CD4-positive, CD25-positive, alpha-beta regulatory T cell (primary cell): ENCODE data around the gene MATN4. TPM values are rescaled to one million over a fixed set of nuclear protein-coding genes. Genes with fewer than 3 reads are reported as not detected.

ENCODE experiments used
- ATAC-seq, 2 donors: fragments of 150-1000 bp; cut with Tn5 transposase; one replicate each; pipeline ENCODE4 v1.10.0; 2021; ENCODE audit warnings: low read depth in 2 of 2, moderate number of reproducible peaks in 2 of 2, moderate library complexity in 1 of 2
- DNase-seq, 3 donors: peaks; one replicate each; pipeline versions ENCODE4 v3.0.0 to v3.0.0-alpha.2; 2012 to 2022; ENCODE audit warnings: mixed read lengths in 1 of 3
- H3K27ac ChIP-seq: one replicate; pipeline ENCODE4 v1.7.0; 2013; ENCODE audit warnings: mild to moderate bottlenecking, low read length; ENCODE audit not compliant: insufficient read depth, poor library complexity, severe bottlenecking
- H3K27me3 ChIP-seq: one replicate; pipeline ENCODE4 v1.7.0; 2013; ENCODE audit warnings: low read length; ENCODE audit not compliant: control insufficient read depth, insufficient read depth
- H3K36me3 ChIP-seq: one replicate; pipeline ENCODE4 v1.7.0; 2013; ENCODE audit warnings: mild to moderate bottlenecking, low read length, moderate library complexity; ENCODE audit not compliant: control insufficient read depth, insufficient read depth
- H3K4me1 ChIP-seq: 2 replicates; pipeline ENCODE4 v1.7.0; 2013; ENCODE audit warnings: mild to moderate bottlenecking, low read length; ENCODE audit not compliant: insufficient read depth, control insufficient read depth, poor library complexity, severe bottlenecking
- H3K4me3 ChIP-seq: one replicate; pipeline ENCODE4 v1.7.0; 2013; ENCODE audit warnings: low read depth, mild to moderate bottlenecking, low read length, moderate library complexity
- H3K9me3 ChIP-seq, 2 experiments: 1 replicate in 1 of 2; 2 replicates in 1 of 2; pipeline ENCODE4 v1.7.0; 2013; ENCODE audit warnings: low read length in 2 of 2, mild to moderate bottlenecking in 1 of 2, moderate library complexity in 1 of 2; ENCODE audit not compliant: control insufficient read depth in 2 of 2
- H3K27ac Mint-ChIP-seq, 3 donors: one replicate each; pipeline ENCODE4 v1.8.0; 2020 to 2022; ENCODE audit warnings: mild to moderate bottlenecking in 3 of 3, mixed read lengths in 3 of 3, moderate library complexity in 2 of 3
- H3K27me3 Mint-ChIP-seq: one replicate; pipeline ENCODE4 v1.8.0; 2022; ENCODE audit warnings: mild to moderate bottlenecking, mixed read lengths
- H3K36me3 Mint-ChIP-seq: one replicate; pipeline ENCODE4 v1.8.0; 2020; ENCODE audit warnings: mixed read lengths
- H3K4me1 Mint-ChIP-seq, 4 donors: one replicate each; pipeline ENCODE4 v1.8.0; 2020 to 2022; ENCODE audit warnings: mixed read lengths in 4 of 4, mild to moderate bottlenecking in 1 of 4
- H3K4me3 Mint-ChIP-seq, 4 donors: one replicate each; pipeline ENCODE4 v1.8.0; 2020 to 2022; ENCODE audit warnings: mild to moderate bottlenecking in 4 of 4, mixed read lengths in 4 of 4, moderate library complexity in 3 of 4
- H3K9me3 Mint-ChIP-seq, 7 donors: one replicate each; pipeline ENCODE4 v1.8.0; 2020 to 2022; ENCODE audit warnings: mixed read lengths in 7 of 7, mild to moderate bottlenecking in 3 of 7, moderate library complexity in 2 of 7
- polyA plus RNA-seq, 4 donors: library from polyadenylated mRNA; unstranded; fragments of 300-500 nt; fragmentation: Illumina TruSeq; gene quantifications; one replicate each; pipeline ENCODE4 v1.2.3, GENCODE V29; 2021
- total RNA-seq: library from RNA; stranded (reverse); gene quantifications from one replicate; pipeline ENCODE4 v1.2.3, GENCODE V29; 2022

Gene MATN4
- total and polyA plus RNA-seq, 5 donors from 2014 or later, result 0.10 TPM; not detected in 4

- Histone ChIP-seq H3K36me3 (no peaks in the 10 kb centered on the region), H3K4me3 (no peak overlapping the region), H3K27me3 (no peaks in the 10 kb centered on the region), H3K27ac (no peak overlapping the region), H3K9me3 (no peaks in the 10 kb centered on the region), H3K4me1 (peaks cover 28% of the 10 kb centered on the region)
- DNase-seq (no peak), ATAC-seq (no peak)
- no peaks in the 10 kb centered on the region for H3K36me3 Mint-ChIP-seq
- no peaks in the 10 kb centered on the region for H3K27me3 Mint-ChIP-seq
- no peaks in the 10 kb centered on the region for H3K9me3 Mint-ChIP-seq
- H3K4me1 Mint-ChIP-seq, result peaks cover 0 to 40% (median 29%) of the 10 kb centered on the region in 4 donors
- peak overlapping the region; percentile 13 to 71 (median 54) for H3K4me3 Mint-ChIP-seq
- H3K27ac Mint-ChIP-seq, result no peak overlapping the region
Observed at GRCh38 chr20:45350217-45350616, 42.1 kb upstream of the MATN4 start.

GRCh38 chr20:45347936-45348778 lies 40.1 kb upstream of the MATN4 start, which contains the start of gene SDC4:
Gene SDC4 (minus strand): TSS chr20:45348424. CDS start chr20:45348384, 40 bp downstream.
- Mint-ChIP-seq H3K4me1 (peaks cover 0 to 39% (median 23%) of the 10 kb centered on the region in 4 donors), H3K27me3 (no peaks in the 10 kb centered on the region), H3K36me3 (no peaks in the 10 kb centered on the region), H3K9me3 (no peaks in the 10 kb centered on the region), H3K27ac (peak within 1 kb of the TSS; percentile 23 to 85 (median 74)), H3K4me3 (peak within 1 kb of the TSS; percentile 85 to 94 (median 90))
- peak; percentile 74 to 82 for ATAC-seq
- peak; percentile 41 to 61 (median 55) for DNase-seq
- no peaks in the 10 kb centered on the region for H3K27me3 ChIP-seq
- H3K4me3 ChIP-seq, result peak within 1 kb of the TSS; percentile 80
- peaks cover 40% of the 10 kb centered on the region for H3K4me1 ChIP-seq
- no peaks in the 10 kb centered on the region for H3K36me3 ChIP-seq
- H3K9me3 ChIP-seq, result no peaks in the 10 kb centered on the region
- peak within 1 kb of the TSS; percentile 66 for H3K27ac ChIP-seq

- Histone ChIP-seq H3K9me3 (no peaks in the 10 kb centered on the region), H3K4me1 (peaks cover 44% of the 10 kb centered on the region), H3K27me3 (no peaks in the 10 kb centered on the region), H3K4me3 (peak overlapping the region; percentile 80), H3K27ac (peak overlapping the region; percentile 66), H3K36me3 (no peaks in the 10 kb centered on the region)
- H3K4me3 Mint-ChIP-seq, result peak overlapping the region; percentile 85 to 94 (median 90)
- peak; percentile 13 to 20 for ATAC-seq
- peaks cover 0 to 45% (median 23%) of the 10 kb centered on the region in 4 donors for H3K4me1 Mint-ChIP-seq
- H3K27me3 Mint-ChIP-seq, result no peaks in the 10 kb centered on the region
- H3K27ac Mint-ChIP-seq, result peak overlapping the region; percentile 23 to 85 (median 74)
- H3K9me3 Mint-ChIP-seq, result no peaks in the 10 kb centered on the region
- no peaks in the 10 kb centered on the region for H3K36me3 Mint-ChIP-seq
- DNase-seq, result no peak
Observed at GRCh38 chr20:45347297-45347935, 39.3 kb upstream of the MATN4 start.

- Histone ChIP-seq H3K27ac (no peak overlapping the region), H3K4me1 (peaks cover 45% of the 10 kb centered on the region), H3K36me3 (no peaks in the 10 kb centered on the region), H3K9me3 (no peaks in the 10 kb centered on the region), H3K27me3 (no peaks in the 10 kb centered on the region), H3K4me3 (peak overlapping the region; percentile 9)
- Mint-ChIP-seq H3K4me3 (peak overlapping the region; percentile 85 to 94 (median 90)), H3K27me3 (no peaks in the 10 kb centered on the region), H3K36me3 (no peaks in the 10 kb centered on the region), H3K27ac (peak overlapping the region in 2 of 3 donors; percentile 23 to 60), H3K9me3 (no peaks in the 10 kb centered on the region), H3K4me1 (peaks cover 0 to 46% (median 23%) of the 10 kb centered on the region in 4 donors)
- ATAC-seq (no peak), DNase-seq (no peak)
Observed at GRCh38 chr20:45346851-45347250, 38.8 kb upstream of the MATN4 start.

GRCh38 chr20:45346291-45346718 lies 38.2 kb upstream of the MATN4 start:
- Histone ChIP-seq H3K9me3 (no peaks in the 10 kb centered on the region), H3K27me3 (no peaks in the 10 kb centered on the region), H3K36me3 (no peaks in the 10 kb centered on the region), H3K4me1 (peaks cover 45% of the 10 kb centered on the region), H3K4me3 (peak overlapping the region; percentile 9), H3K27ac (no peak overlapping the region)
- no peaks in the 10 kb centered on the region for H3K36me3 Mint-ChIP-seq
- H3K4me1 Mint-ChIP-seq, result peaks cover 0 to 47% (median 23%) of the 10 kb centered on the region in 4 donors
- ATAC-seq (no peak), DNase-seq (no peak)
- H3K9me3 Mint-ChIP-seq, result no peaks in the 10 kb centered on the region
- H3K4me3 Mint-ChIP-seq, result peak overlapping the region in 3 of 4 donors; percentile 85 to 94 (median 93)
- no peaks in the 10 kb centered on the region for H3K27me3 Mint-ChIP-seq
- H3K27ac Mint-ChIP-seq, result peak overlapping the region in 1 of 3 donors; percentile 60

GRCh38 chr20:45345104-45345936 lies 37.2 kb upstream of the MATN4 start:
- H3K9me3 Mint-ChIP-seq, result no peaks in the 10 kb centered on the region
- H3K4me3 ChIP-seq, result no peak overlapping the region
- H3K9me3 ChIP-seq, result no peaks in the 10 kb centered on the region
- H3K27ac Mint-ChIP-seq, result peak overlapping the region in 2 of 3 donors; percentile 49 to 66
- peaks cover 45% of the 10 kb centered on the region for H3K4me1 ChIP-seq
- H3K27ac ChIP-seq, result no peak overlapping the region
- H3K27me3 ChIP-seq, result no peaks in the 10 kb centered on the region
- peaks cover 0 to 47% (median 23%) of the 10 kb centered on the region in 4 donors for H3K4me1 Mint-ChIP-seq
- no peaks in the 10 kb centered on the region for H3K36me3 ChIP-seq
- no peak for ATAC-seq
- H3K27me3 Mint-ChIP-seq, result no peaks in the 10 kb centered on the region
- H3K4me3 Mint-ChIP-seq, result peak overlapping the region; percentile 1 to 63 (median 16)
- DNase-seq, result no peak
- H3K36me3 Mint-ChIP-seq, result no peaks in the 10 kb centered on the region

GRCh38 chr20:45344168-45344860 lies 36.2 kb upstream of the MATN4 start:
- ATAC-seq (no peak), DNase-seq (no peak)
- H3K27ac ChIP-seq, result no peak overlapping the region

More at GRCh38 chr20:45344168-45344860, 36.2 kb upstream of the MATN4 start:
- Mint-ChIP-seq H3K4me3 (peak overlapping the region in 2 of 4 donors; percentile 27 to 80), H3K9me3 (no peaks in the 10 kb centered on the region), H3K36me3 (no peaks in the 10 kb centered on the region), H3K27ac (peak overlapping the region in 1 of 3 donors; percentile 71), H3K4me1 (peaks cover 0 to 47% (median 21%) of the 10 kb centered on the region in 4 donors), H3K27me3 (no peaks in the 10 kb centered on the region)
- Histone ChIP-seq H3K4me3 (no peak overlapping the region), H3K4me1 (peaks cover 45% of the 10 kb centered on the region), H3K27me3 (no peaks in the 10 kb centered on the region), H3K9me3 (no peaks in the 10 kb centered on the region), H3K36me3 (no peaks in the 10 kb centered on the region)
